IMR-90 (cell line): ENCODE results near the gene FOXN3. TPM values are rescaled to one million over a fixed set of nuclear protein-coding genes. Genes with fewer than 3 reads are reported as not detected.

Experiments used
- ATAC-seq: fragments of 200-7000 bp; cut with Tn5 transposase; 2 replicates; pipeline ENCODE4 v1.9.1; 2020; ENCODE audit warnings: low read depth, mild to moderate bottlenecking, moderate library complexity
- BruUV-seq: library from RNA; stranded (reverse); fragments of 400-500 nt; replicated peaks from 2 replicates; lab custom pipeline; 2021; lab: Mats Ljungman, UMichigan
- CTCF ChIA-PET: fragments of 300-600 bp; formaldehyde crosslinking; extraction: SDS; loops from one replicate; lab custom pipeline; 2021; ENCODE audit warnings: antibody characterized with exemption; lab: Yijun Ruan, JAX
- POLR2A ChIA-PET: fragments of 300-600 bp; sonication (Branson Sonifier 250); formaldehyde crosslinking; loops from one replicate; lab custom pipeline; 2022; ENCODE audit warnings: antibody characterized with exemption; ENCODE audit not compliant: unreplicated experiment; lab: Charles Lee
- DNase-seq: peaks from one replicate; pipeline ENCODE4 v3.0.0; 2013
- H2AFZ ChIP-seq: replicated peaks from 2 replicates; pipeline ENCODE3; 2013; ENCODE audit warnings: low read length, mild to moderate bottlenecking; ENCODE audit not compliant: poor library complexity
- H2AK5ac ChIP-seq: 2 replicates; pipeline ENCODE4 v1.6.1; 2013; ENCODE audit warnings: low read depth, low read length, inconsistent platforms
- H2AK9ac ChIP-seq: replicated peaks from 2 replicates; pipeline ENCODE3; 2013; ENCODE audit warnings: mild to moderate bottlenecking, low read depth, low read length, moderate library complexity; ENCODE audit not compliant: poor library complexity
- H2BK120ac ChIP-seq: 2 replicates; pipeline ENCODE4 v1.6.1; 2013; ENCODE audit warnings: low read depth, low read length, inconsistent platforms
- H2BK15ac ChIP-seq: 3 replicates; pipeline ENCODE4 v1.6.1; 2013; ENCODE audit warnings: low read depth, low read length, inconsistent platforms
- H2BK20ac ChIP-seq: 2 replicates; pipeline ENCODE4 v1.6.1; 2013; ENCODE audit warnings: low read depth, mild to moderate bottlenecking, inconsistent platforms, low read length, moderate library complexity
- H2BK5ac ChIP-seq: 2 replicates; pipeline ENCODE4 v1.6.1; 2013; ENCODE audit warnings: mild to moderate bottlenecking, low read depth, low read length, inconsistent platforms; ENCODE audit not compliant: poor library complexity, severe bottlenecking
- H3K14ac ChIP-seq: replicated peaks from 2 replicates; pipeline ENCODE4 v1.6.1; 2013; ENCODE audit warnings: low read depth, low read length, inconsistent platforms
- H3K18ac ChIP-seq: 2 replicates; pipeline ENCODE4 v1.6.1; 2013; ENCODE audit warnings: low read depth, low read length, control low read depth
- H3K23ac ChIP-seq: 2 replicates; pipeline ENCODE4 v1.6.1; 2013; ENCODE audit warnings: low read depth, low read length, inconsistent platforms
- H3K27ac ChIP-seq: 2 replicates; pipeline ENCODE4 v1.5.1; 2013; ENCODE audit warnings: mild to moderate bottlenecking, control low read depth, low read length; ENCODE audit not compliant: insufficient read depth
- H3K27me3 ChIP-seq: 2 replicates; pipeline ENCODE4 v1.6.1; 2013; ENCODE audit warnings: low read length; ENCODE audit not compliant: control insufficient read depth, insufficient read depth
- H3K36me3 ChIP-seq: 2 replicates; pipeline ENCODE4 v1.6.1; 2013; ENCODE audit warnings: low read length, mixed read lengths; ENCODE audit not compliant: control insufficient read depth, insufficient read depth
- H3K4ac ChIP-seq: 2 replicates; pipeline ENCODE4 v1.6.1; 2013; ENCODE audit warnings: low read depth, low read length, inconsistent platforms
- H3K4me1 ChIP-seq: 2 replicates; pipeline ENCODE4 v1.6.1; 2013; ENCODE audit warnings: low read length, mixed read lengths; ENCODE audit not compliant: control insufficient read depth, insufficient read depth
- H3K4me2 ChIP-seq: 2 replicates; pipeline ENCODE4 v1.6.1; 2013; ENCODE audit warnings: low read depth, mild to moderate bottlenecking, control low read depth, low read length, moderate library complexity
- H3K4me3 ChIP-seq: 2 replicates; pipeline ENCODE4 v1.5.1; 2013; ENCODE audit warnings: low read depth, mild to moderate bottlenecking, control low read depth, low read length, moderate library complexity; ENCODE audit not compliant: insufficient read depth
- H3K56ac ChIP-seq: 2 replicates; pipeline ENCODE4 v1.6.1; 2013; ENCODE audit warnings: low read length, inconsistent platforms; ENCODE audit not compliant: insufficient read depth; ENCODE audit errors: extremely low read depth
- H3K79me1 ChIP-seq, 2 experiments: 2 replicates each; pipeline ENCODE4 v1.6.1; 2013; ENCODE audit warnings: low read length in 2 of 2, inconsistent platforms in 1 of 2, low read depth in 1 of 2
- H3K9ac ChIP-seq: 2 replicates; pipeline ENCODE4 v1.6.1; 2013; ENCODE audit warnings: low read depth, low read length, control low read depth
- H3K9me1 ChIP-seq: 2 replicates; pipeline ENCODE4 v1.6.1; 2013; ENCODE audit warnings: low read length, inconsistent platforms; ENCODE audit not compliant: insufficient read depth
- H3K9me3 ChIP-seq: 2 replicates; pipeline ENCODE4 v1.6.1; 2013; ENCODE audit warnings: low read length; ENCODE audit not compliant: control insufficient read depth, insufficient read depth
- H4K20me1 ChIP-seq: 2 replicates; pipeline ENCODE4 v1.6.1; 2013; ENCODE audit warnings: low read length, inconsistent platforms; ENCODE audit not compliant: insufficient read depth
- H4K5ac ChIP-seq: 2 replicates; pipeline ENCODE4 v1.6.1; 2013; ENCODE audit warnings: mild to moderate bottlenecking, low read depth, low read length, control low read depth
- H4K8ac ChIP-seq, 2 experiments: 2 replicates each; pipeline ENCODE4 v1.6.1; 2013; ENCODE audit warnings: low read depth in 2 of 2, low read length in 2 of 2, control low read depth in 1 of 2, inconsistent platforms in 1 of 2
- H4K91ac ChIP-seq: 2 replicates; pipeline ENCODE4 v1.6.1; 2013; ENCODE audit warnings: low read depth, low read length, inconsistent platforms; ENCODE audit not compliant: insufficient read depth
- CEBPB ChIP-seq: IDR thresholded peaks from 2 replicates; pipeline ENCODE4 v1.6.1; 2012; ENCODE audit warnings: low read depth, low read length, improper control_type of control experiment
- CHD1 ChIP-seq: IDR thresholded peaks from 2 replicates; pipeline ENCODE4 v1.6.1; 2012; ENCODE audit warnings: low read depth, low read length, improper control_type of control experiment
- FOS ChIP-seq: fragments of 150-350 bp; IDR thresholded peaks from 2 replicates; pipeline ENCODE4 v1.6.1; 2016; ENCODE audit warnings: low read depth, low read length
- MAFK ChIP-seq: IDR thresholded peaks from 2 replicates; pipeline ENCODE4 v1.6.1; 2012; ENCODE audit warnings: low read depth, low read length, improper control_type of control experiment
- RAD21 ChIP-seq: IDR thresholded peaks from 2 replicates; pipeline ENCODE4 v1.6.1; 2012; ENCODE audit warnings: low read length, improper control_type of control experiment
- RCOR1 ChIP-seq: IDR thresholded peaks from 2 replicates; pipeline ENCODE4 v1.6.1; 2012; ENCODE audit warnings: mild to moderate bottlenecking, low read length, improper control_type of control experiment; ENCODE audit not compliant: insufficient replicate concordance
- SMC3 ChIP-seq: fragments of 150-350 bp; IDR thresholded peaks from 2 replicates; pipeline ENCODE4 v1.6.1; 2016; ENCODE audit warnings: low read depth, mild to moderate bottlenecking, antibody characterized with exemption, low read length, moderate library complexity
- WGBS, 2 experiments: methylation state at CpG; one replicate each; pipeline versions ENCODE4 v1.1.5 to v1.1.7; 2013; ENCODE audit warnings: missing lambda C conversion rate in 2 of 2; ENCODE audit not compliant: insufficient read length in 1 of 2; ENCODE audit errors: extremely low coverage in 2 of 2; 5-methylcytosine and 5-hydroxymethylcytosine counted together
- dilution Hi-C: fragments of 300-500 bp; cut with HindIII; formaldehyde crosslinking; loops from one replicate; pipeline ENCODE4 v1.14.3; 2018; ENCODE audit warnings: low sequenced_read_pairs; ENCODE audit not compliant: unreplicated experiment
- in situ Hi-C: fragments of 300-500 bp; cut with MboI; formaldehyde crosslinking; loops from 3 replicates; pipeline ENCODE4 v1.14.3; 2019; ENCODE audit warnings: low sequenced_read_pairs, inconsistent platforms, mixed read lengths
- intact Hi-C: fragments of 100-400 bp; cut with micrococcal nuclease; formaldehyde crosslinking; loops from 2 replicates; pipeline ENCODE4 v1.10.0; 2022
- polyA plus RNA-seq, 3 experiments: library from polyadenylated mRNA; depleted of rRNA; stranded (reverse); fragments of >200 nt; gene quantifications; 2 replicates each; pipeline ENCODE4 v1.2.3, GENCODE V29; 2012; ENCODE audit warnings: low replicate concordance in 1 of 3
- total RNA-seq: library from RNA; depleted of rRNA; stranded (reverse); fragments of >200 nt; gene quantifications from 2 replicates; pipeline ENCODE4 v1.2.3, GENCODE V29; 2012

FOXN3 gene
- total and polyA plus RNA-seq, 2 of the 4 experiments (the other 2 are of a cell fraction) = 22.6 to 33.7 TPM

DNA sequence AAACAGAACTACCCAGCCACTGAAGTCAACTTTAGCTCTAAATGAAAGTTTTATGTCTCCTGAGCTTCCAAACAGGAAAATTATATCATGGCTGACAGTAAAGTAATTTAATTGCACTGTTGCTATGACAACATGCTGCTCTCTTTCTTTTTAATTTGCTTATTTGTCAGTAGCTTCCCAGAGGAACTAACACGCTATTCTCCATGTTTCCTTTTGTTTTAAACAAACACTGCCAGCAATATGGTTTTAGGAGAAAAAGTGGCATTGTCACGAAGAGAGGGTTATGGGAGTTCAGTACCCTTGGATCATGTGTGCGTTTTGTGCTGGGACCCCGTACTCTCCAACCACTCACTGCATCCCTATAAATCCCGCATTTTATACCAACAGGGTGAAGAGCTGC is 1.9 kb downstream of the FOXN3 start:
- no peaks in the 10 kb centered on the region for H3K9me3 ChIP-seq
- peak overlapping the region; percentile 97; the same call in 1 of the 2 replicates for H3K27ac ChIP-seq
- H3K4me2 ChIP-seq = peak overlapping the region; percentile 100
- TF ChIP-seq CHD1 (no peak), SMC3 (no peak), RAD21 (no peak), FOS (no peak), RCOR1 (no peak), MAFK (no peak), CEBPB (no peak)
- ChIA-PET POLR2A (no interaction called here), CTCF (interaction anchor here (0.6 kb wide), 1 partner anchor 84 kb away, joined by 3 read pairs; no protein-coding TSS in a partner anchor)
- no peaks in the 10 kb centered on the region for H3K27me3 ChIP-seq
- peak overlapping the region; percentile 73 for H2BK5ac ChIP-seq
- peak overlapping the region; percentile 74; the same call in 1 of the 2 replicates for H2AK5ac ChIP-seq
- H2AFZ ChIP-seq = no peak overlapping the region
- in situ Hi-C loops = no loop called here
- H2BK120ac ChIP-seq = peak overlapping the region; percentile 30; the same call in 1 of the 2 replicates
- H4K8ac ChIP-seq = peak overlapping the region in 1 of 2 experiments; percentile 64; a peak in 1 of 4 replicates
- H3K4me1 ChIP-seq = peaks cover 12% of the 10 kb centered on the region
- dilution Hi-C loops = no loop called here
- H4K20me1 ChIP-seq = peaks cover 7% of the 10 kb centered on the region
- peaks cover 7% of the 10 kb centered on the region for H3K9me1 ChIP-seq
- DNase-seq (no peak), ATAC-seq (no peak)
- peaks cover 15% of the 10 kb centered on the region for H3K36me3 ChIP-seq
- H3K18ac ChIP-seq = peak overlapping the region; percentile 73
- no CpG with 5 or more reads among the region's 5 CpGs for WGBS, 2 experiments
- peak overlapping the region; percentile 63 for H4K91ac ChIP-seq
- peak overlapping the region; percentile 81 for H3K14ac ChIP-seq
- H3K4ac ChIP-seq = peak overlapping the region; percentile 56; the same call in 1 of the 2 replicates
- H3K56ac ChIP-seq = peak overlapping the region; percentile 61; the same call in 1 of the 2 replicates
- H2BK20ac ChIP-seq = no peak overlapping the region
- BruUV-seq = no TSS peak
- peak overlapping the region; percentile 95 for H3K9ac ChIP-seq
- intact Hi-C loops = loop anchor here (5.0 to 10.0 kb wide), 4 partner anchors 110 to 432 kb away; no protein-coding TSS in a partner anchor
- H4K5ac ChIP-seq = peak overlapping the region; percentile 62
- 0 out of 3 replicates have a peak overlapping the region, but pooled peaks have one; percentile 36 for H2BK15ac ChIP-seq
- H3K4me3 ChIP-seq = peak overlapping the region; percentile 62
- no peak overlapping the region for H2AK9ac ChIP-seq
- peaks cover 33 to 74% of the 10 kb centered on the region in 2 experiments for H3K79me1 ChIP-seq
- H3K23ac ChIP-seq = peak overlapping the region; percentile 93
